Tibial nerve (tissue), 4 donors: ENCODE results near the gene B3GNT4.

Source experiments
- CTCF ChIP-seq, 5 experiments: fragments of 200-600 bp in 3 of 5; fragments of 450-650 bp in 2 of 5; sonication (generic) in 3 of 5; IDR thresholded peaks; one replicate each; pipeline ENCODE4 v1.5.1; 2016 to 2019; ENCODE audit warnings: antibody characterized with exemption in 5 of 5, mild to moderate bottlenecking in 3 of 5, moderate library complexity in 2 of 5
- EP300 ChIP-seq, 2 donors: sonication (generic); formaldehyde crosslinking; IDR thresholded peaks; one replicate each; pipeline ENCODE4 v1.6.1; 2017; ENCODE audit warnings: antibody characterized with exemption in 2 of 2, mild to moderate bottlenecking in 1 of 2

- TF ChIP-seq EP300 (IDR thresholded peaks at IDR 0.05), result no peak
- no peak for TF ChIP-seq CTCF (IDR thresholded peaks at IDR 0.05)
Measured at GRCh38 chr12:122243965-122244364, 40.5 kb downstream of the B3GNT4 start.
